ENCODE measurements around the gene SWSAP1. TPM values are rescaled to one million over a fixed set of nuclear protein-coding genes. Genes with fewer than 3 reads are reported as not detected.
"Not testable (repeated sequence)": the region's sequence is repeated elsewhere in the genome, so short reads cannot be mapped to it uniquely, and the experiment has no call there.

SWSAP1 gene
- polyA plus RNA-seq, 3 donors: 5.9 to 11.5 (median 8.7) TPM

DNA sequence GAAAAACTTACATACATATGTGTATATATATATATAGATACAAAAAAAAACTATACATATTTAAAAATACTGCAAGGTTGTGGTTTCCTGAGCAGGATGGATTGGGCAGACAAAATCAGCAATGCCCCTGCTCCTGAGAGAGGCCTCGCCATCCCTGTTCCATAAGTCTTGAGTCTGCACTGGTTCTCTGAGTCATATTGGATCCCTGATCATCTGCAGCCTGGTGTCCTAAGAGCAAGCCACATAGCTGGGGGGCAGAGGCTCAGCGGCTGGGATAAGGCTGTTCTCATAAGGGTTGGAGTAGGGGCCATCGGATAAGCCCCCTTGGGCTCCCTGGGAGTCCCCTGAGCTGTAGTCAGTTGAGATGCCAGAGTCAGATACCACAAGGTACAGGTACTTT lies 3.3 kb downstream of the SWSAP1 start:
- H3K9me3 Mint-ChIP-seq: peaks cover 0 to 2% (median 0%) of the 10 kb centered on the region in 7 donors
- peaks cover 0 to 3% of the 10 kb centered on the region in 2 donors for H3K27me3 ChIP-seq (ENCODE audit: control insufficient read depth in 2 of 2, insufficient read depth in 2 of 2, low read length in 2 of 2)
- peaks cover 70 to 92% of the 10 kb centered on the region in 2 donors for H3K4me1 ChIP-seq (ENCODE audit: control insufficient read depth in 1 of 2, insufficient read depth in 2 of 2, low read length in 2 of 2)
- peaks cover 7 to 15% of the 10 kb centered on the region in 2 donors for H3K36me3 Mint-ChIP-seq
- H4K20me1 ChIP-seq (ENCODE audit: insufficient read depth, low read length): no peaks in the 10 kb centered on the region
- intact Hi-C loops (cut with micrococcal nuclease): no loop called here
- H3K4me3 Mint-ChIP-seq: no peak overlapping the region
- peak overlapping the region; percentile 4 to 85 for H3K27ac ChIP-seq (ENCODE audit: low read depth in 1 of 2, low read length in 2 of 2)
- peaks cover 55% of the 10 kb centered on the region for H3K79me2 ChIP-seq (ENCODE audit: insufficient read depth, low read length)
- H3K4me2 ChIP-seq (replicated peaks; ENCODE audit: extremely low read depth, low read length, poor library complexity, severe bottlenecking): peak overlapping the region; percentile 11
- WGBS (ENCODE audit: insufficient coverage): 85% methylated on average over 3 of the region's 3 CpGs
- H3K4me1 Mint-ChIP-seq: peaks cover 40% of the 10 kb centered on the region
- no peak for DNase-seq
- peaks cover 7 to 11% (median 10%) of the 10 kb centered on the region in 3 donors for H3K27me3 Mint-ChIP-seq (ENCODE audit: low read depth in 3 of 3)
- no peak overlapping the region for H2AFZ ChIP-seq (ENCODE audit: insufficient read depth, low read depth, low read length, poor library complexity, severe bottlenecking)
- TF ChIP-seq, protein P1, sequence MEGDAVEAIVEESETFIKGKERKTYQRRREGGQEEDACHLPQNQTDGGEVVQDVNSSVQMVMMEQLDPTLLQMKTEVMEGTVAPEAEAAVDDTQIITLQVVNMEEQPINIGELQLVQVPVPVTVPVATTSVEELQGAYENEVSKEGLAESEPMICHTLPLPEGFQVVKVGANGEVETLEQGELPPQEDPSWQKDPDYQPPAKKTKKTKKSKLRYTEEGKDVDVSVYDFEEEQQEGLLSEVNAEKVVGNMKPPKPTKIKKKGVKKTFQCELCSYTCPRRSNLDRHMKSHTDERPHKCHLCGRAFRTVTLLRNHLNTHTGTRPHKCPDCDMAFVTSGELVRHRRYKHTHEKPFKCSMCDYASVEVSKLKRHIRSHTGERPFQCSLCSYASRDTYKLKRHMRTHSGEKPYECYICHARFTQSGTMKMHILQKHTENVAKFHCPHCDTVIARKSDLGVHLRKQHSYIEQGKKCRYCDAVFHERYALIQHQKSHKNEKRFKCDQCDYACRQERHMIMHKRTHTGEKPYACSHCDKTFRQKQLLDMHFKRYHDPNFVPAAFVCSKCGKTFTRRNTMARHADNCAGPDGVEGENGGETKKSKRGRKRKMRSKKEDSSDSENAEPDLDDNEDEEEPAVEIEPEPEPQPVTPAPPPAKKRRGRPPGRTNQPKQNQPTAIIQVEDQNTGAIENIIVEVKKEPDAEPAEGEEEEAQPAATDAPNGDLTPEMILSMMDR (IDR thresholded peaks at IDR 0.05): no peak
- no peak overlapping the region for H3K4me3 ChIP-seq (replicated peaks in 1 of 3; ENCODE audit: low read depth in 2 of 3, low read length in 3 of 3)
- H3K27ac Mint-ChIP-seq: peak overlapping the region; percentile 38 to 87 (median 80)
- H3K9me3 ChIP-seq (replicated peaks in 1 of 2; ENCODE audit: control insufficient read depth in 1 of 2, insufficient read depth in 1 of 2, low read length in 2 of 2): no peaks in the 10 kb centered on the region
- no peak overlapping the region for H3K9ac ChIP-seq (ENCODE audit: insufficient read depth, low read length, poor library complexity, severe bottlenecking)
- H3K36me3 ChIP-seq (replicated peaks in 1 of 2; ENCODE audit: control insufficient read depth in 1 of 2, insufficient read depth in 2 of 2, low read length in 2 of 2): no peaks in the 10 kb centered on the region

DNA sequence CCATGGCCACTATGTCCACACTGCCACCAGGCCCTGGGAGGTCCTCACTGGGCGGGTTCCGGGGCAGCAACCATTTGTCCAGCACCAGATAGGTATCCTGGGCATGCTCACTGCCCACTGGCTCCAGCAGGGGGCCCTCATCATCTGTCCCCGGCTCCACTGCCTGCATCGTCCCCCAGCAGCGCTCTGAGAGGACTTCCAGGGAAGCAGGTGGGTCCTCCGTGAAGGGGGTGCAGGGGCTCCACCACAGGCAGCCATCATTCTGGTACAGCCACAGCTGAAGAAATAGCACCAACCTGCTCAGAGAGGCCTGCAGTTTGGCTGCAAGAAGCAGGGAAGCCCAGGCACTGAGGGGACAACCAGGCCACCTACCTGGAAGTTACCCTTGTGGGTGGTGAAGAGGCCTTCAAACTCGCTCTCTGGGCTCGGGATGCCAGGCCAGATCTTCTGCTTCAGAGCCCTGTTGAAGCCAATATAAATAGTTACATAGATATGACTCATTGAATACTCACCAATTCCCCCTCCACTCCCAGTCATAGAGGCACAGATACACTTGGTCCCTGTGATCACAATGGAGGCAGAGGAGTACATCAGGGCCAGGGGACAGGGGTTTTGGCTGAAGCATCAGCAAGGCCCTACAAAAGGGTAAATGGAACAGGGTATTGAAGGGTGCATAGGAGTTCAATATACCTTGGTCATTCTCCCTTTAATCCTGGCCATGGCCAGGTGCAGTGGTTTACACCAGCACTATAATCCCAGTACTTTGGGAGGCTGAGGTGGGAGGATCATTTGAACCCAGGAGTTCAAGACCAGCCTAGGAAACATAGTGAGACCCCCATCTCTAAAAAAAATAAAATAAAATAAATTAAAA lies 4.1 kb downstream of the SWSAP1 start:
- Histone ChIP-seq H3K79me2 (ENCODE audit: insufficient read depth, low read length) (peaks cover 55% of the 10 kb centered on the region), H3K4me2 (replicated peaks; ENCODE audit: extremely low read depth, low read length, poor library complexity, severe bottlenecking) (peak overlapping the region; percentile 11), H2AFZ (ENCODE audit: insufficient read depth, low read depth, low read length, poor library complexity, severe bottlenecking) (no peak overlapping the region), H3K36me3 (replicated peaks in 1 of 2; ENCODE audit: control insufficient read depth in 1 of 2, insufficient read depth in 2 of 2, low read length in 2 of 2) (no peaks in the 10 kb centered on the region), H3K4me1 (ENCODE audit: control insufficient read depth in 1 of 2, insufficient read depth in 2 of 2, low read length in 2 of 2) (peaks cover 75 to 96% of the 10 kb centered on the region in 2 donors), H4K20me1 (ENCODE audit: insufficient read depth, low read length) (no peaks in the 10 kb centered on the region), H3K27me3 (ENCODE audit: control insufficient read depth in 2 of 2, insufficient read depth in 2 of 2, low read length in 2 of 2) (peaks cover 0 to 11% of the 10 kb centered on the region in 2 donors), H3K4me3 (replicated peaks in 1 of 3; ENCODE audit: low read depth in 2 of 3, low read length in 3 of 3) (no peak overlapping the region), H3K9me3 (replicated peaks in 1 of 2; ENCODE audit: control insufficient read depth in 1 of 2, insufficient read depth in 1 of 2, low read length in 2 of 2) (no peaks in the 10 kb centered on the region), H3K9ac (ENCODE audit: insufficient read depth, low read length, poor library complexity, severe bottlenecking) (no peak overlapping the region), H3K27ac (ENCODE audit: low read depth in 1 of 2, low read length in 2 of 2) (peak overlapping the region; percentile 9 to 85)
- H3K4me3 Mint-ChIP-seq: no peak overlapping the region
- 64% methylated on average over 6 of the region's 8 CpGs for WGBS (ENCODE audit: insufficient coverage)
- peak in 2 of 3 donors; percentile 35 to 62 for DNase-seq
- intact Hi-C loops (cut with micrococcal nuclease): no loop called here
- H3K27ac Mint-ChIP-seq: peak overlapping the region; percentile 38 to 87 (median 80)
- peaks cover 0 to 4% (median 0%) of the 10 kb centered on the region in 7 donors for H3K9me3 Mint-ChIP-seq
- H3K27me3 Mint-ChIP-seq (ENCODE audit: low read depth in 3 of 3): peaks cover 12 to 18% (median 16%) of the 10 kb centered on the region in 3 donors
- TF ChIP-seq, protein P1 (IDR thresholded peaks at IDR 0.05): peak; percentile 68
- H3K4me1 Mint-ChIP-seq: peaks cover 46% of the 10 kb centered on the region
- peaks cover 7 to 15% of the 10 kb centered on the region in 2 donors for H3K36me3 Mint-ChIP-seq

DNA sequence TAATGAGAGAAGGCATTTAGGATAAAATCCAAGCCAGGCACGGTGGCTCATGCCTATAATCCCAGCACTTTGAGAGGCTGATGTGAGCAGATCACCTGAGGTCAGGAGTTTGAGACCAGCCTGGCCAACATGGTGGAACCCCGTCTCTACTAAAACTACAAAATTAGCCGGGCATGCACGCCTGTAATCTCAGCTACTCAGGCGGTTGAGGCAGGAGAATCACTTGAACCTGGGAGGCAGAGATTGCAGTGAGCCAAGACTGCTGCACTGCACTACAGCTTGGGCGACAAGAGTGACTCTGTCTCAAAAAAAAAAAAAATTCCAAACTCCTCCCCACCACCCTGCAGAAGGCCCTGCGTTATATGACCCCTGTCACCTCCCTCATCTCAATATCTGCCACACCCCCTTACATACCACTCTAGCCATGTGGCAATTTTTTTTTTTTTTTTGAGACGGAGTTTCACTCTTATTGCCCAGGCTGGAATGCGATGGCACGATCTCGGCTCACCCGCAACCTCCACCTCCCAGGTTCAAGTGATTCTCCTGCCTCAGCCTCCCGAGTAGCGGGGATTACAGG lies 4.9 kb downstream of the SWSAP1 start:
- H3K27ac Mint-ChIP-seq: peak overlapping the region in 5 of 7 donors; percentile 50 to 100 (median 98)
- not testable (repeated sequence) for H3K4me2 ChIP-seq (replicated peaks; ENCODE audit: extremely low read depth, low read length, poor library complexity, severe bottlenecking)
- 88% methylated on average over 3 of the region's 14 CpGs for WGBS (ENCODE audit: insufficient coverage)

More for the DNA sequence above, 4.9 kb downstream of the SWSAP1 start:
- H3K27me3 ChIP-seq (ENCODE audit: control insufficient read depth in 2 of 2, insufficient read depth in 2 of 2, low read length in 2 of 2): peaks cover 0 to 19% of the 10 kb centered on the region in 2 donors
- Mint-ChIP-seq H3K27me3 (ENCODE audit: low read depth in 3 of 3) (peaks cover 16 to 26% (median 17%) of the 10 kb centered on the region in 3 donors), H3K36me3 (peaks cover 7 to 15% of the 10 kb centered on the region in 2 donors), H3K4me1 (peaks cover 51% of the 10 kb centered on the region)
- DNase-seq; intact Hi-C loops (cut with micrococcal nuclease); H3K36me3 ChIP-seq (replicated peaks in 1 of 2; ENCODE audit: control insufficient read depth in 1 of 2, insufficient read depth in 2 of 2, low read length in 2 of 2); H3K4me3 ChIP-seq (replicated peaks in 1 of 3; ENCODE audit: low read depth in 2 of 3, low read length in 3 of 3); H2AFZ ChIP-seq (ENCODE audit: insufficient read depth, low read depth, low read length, poor library complexity, severe bottlenecking); H3K9ac ChIP-seq (ENCODE audit: insufficient read depth, low read length, poor library complexity, severe bottlenecking); H3K9me3 Mint-ChIP-seq; H3K4me3 Mint-ChIP-seq; H4K20me1 ChIP-seq (ENCODE audit: insufficient read depth, low read length); H3K9me3 ChIP-seq (replicated peaks in 1 of 2; ENCODE audit: control insufficient read depth in 1 of 2, insufficient read depth in 1 of 2, low read length in 2 of 2): not testable (repeated sequence)
- H3K79me2 ChIP-seq (ENCODE audit: insufficient read depth, low read length): peaks cover 55% of the 10 kb centered on the region
- peaks cover 75 to 96% of the 10 kb centered on the region in 2 donors for H3K4me1 ChIP-seq (ENCODE audit: control insufficient read depth in 1 of 2, insufficient read depth in 2 of 2, low read length in 2 of 2)
- H3K27ac ChIP-seq (ENCODE audit: low read depth in 1 of 2, low read length in 2 of 2): peak overlapping the region in 1 of 2 donors; percentile 95

Data from CD14-positive monocyte (primary cell).